Activated CD4-positive, alpha-beta T cell treated with anti-CD3 and anti-CD28 coated beads, Interleukin-2, amount 50 U/mL, for 24 hours (primary cell): Measurements from ENCODE around the gene C5orf47.

ENCODE experiments used
- DNase-seq, 2 donors: peaks; one replicate each; pipeline ENCODE4 v3.0.0-alpha.2; 2020; ENCODE audit warnings: low read depth in 1 of 2, low spot score in 1 of 2

C5orf47 gene

GRCh38 chr5:174022384-174023095 is 33.6 kb downstream of the C5orf47 start:
- no peak for DNase-seq

- no peak for DNase-seq
These were observed 41.3 kb downstream of the C5orf47 start for GRCh38 chr5:174030286-174030685.

GRCh38 chr5:174044466-174045254 is 55.7 kb downstream of the C5orf47 start:
- DNase-seq = no peak

GRCh38 chr5:174045470-174046025 is 56.6 kb downstream of the C5orf47 start, which contains the start of gene NSG2:
Gene NSG2, plus strand, starts transcription at chr5:174045706. Its CDS starts 1,050 bp downstream, at chr5:174046756.
- DNase-seq = no peak

- no peak for DNase-seq
These were observed 57.6 kb downstream of the C5orf47 start for GRCh38 chr5:174046558-174046957.

- DNase-seq = no peak
These were observed 58.6 kb downstream of the C5orf47 start for GRCh38 chr5:174047472-174048099.

- no peak for DNase-seq
These were observed 63.7 kb downstream of the C5orf47 start for GRCh38 chr5:174052636-174053035.

GRCh38 chr5:174053905-174054304 is 64.9 kb downstream of the C5orf47 start:
- no peak for DNase-seq
